T1000 (cell line): ENCODE measurements around the gene PSTPIP1.

ENCODE experiments used
- DNase-seq: peaks from one replicate; lab custom pipeline; 2025; ENCODE audit warnings: mixed read lengths; lab: John Stamatoyannopoulos, UW

The PSTPIP1 gene

GRCh38 chr15:77070180-77070494 is 75.2 kb downstream of the PSTPIP1 start:
- no peak for DNase-seq

DNA sequence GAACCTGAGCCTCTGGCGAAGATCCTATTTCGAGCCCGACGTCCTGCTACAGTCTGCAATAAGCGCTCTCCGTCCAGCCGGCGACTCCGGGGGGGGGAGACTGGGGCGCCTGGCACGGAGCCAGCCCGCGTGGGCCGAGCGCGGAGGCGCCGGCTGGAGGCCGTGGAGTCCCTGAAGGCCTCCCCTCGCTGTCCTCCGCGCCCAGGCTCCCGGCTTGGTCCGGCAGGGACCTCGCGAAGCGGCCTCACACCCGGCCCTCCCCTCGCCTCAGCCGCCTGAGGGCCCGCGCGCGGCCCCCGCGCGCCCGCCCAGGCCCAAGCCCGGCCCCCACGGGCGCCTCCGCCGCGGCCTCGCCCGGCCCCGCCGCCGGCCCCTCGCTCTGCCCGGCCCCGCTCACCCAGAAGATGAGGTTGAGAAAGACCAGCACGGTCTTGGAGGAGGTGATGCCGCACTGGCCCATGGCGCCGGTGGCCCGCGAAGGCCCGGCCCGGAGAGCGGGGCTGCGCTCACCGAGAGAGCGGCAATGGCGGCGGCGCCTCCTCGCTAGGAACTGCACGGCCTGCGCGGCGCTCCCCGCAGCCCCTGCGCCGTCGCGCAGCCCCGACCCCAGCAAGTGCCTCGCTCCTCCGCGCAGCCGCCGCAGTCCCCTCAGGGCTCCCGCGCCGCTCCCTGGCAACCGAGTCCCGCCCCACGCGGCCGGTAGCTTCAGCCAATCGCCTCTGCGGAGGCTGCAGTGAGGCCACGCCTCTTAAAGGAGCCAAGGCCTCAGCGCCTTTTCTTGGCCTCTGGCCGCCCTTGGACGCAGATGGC is 75.8 kb downstream of the PSTPIP1 start, which contains the start of gene TSPAN3:
TSS of gene TSPAN3 (minus strand) at position 615 of the 810 bp plus-strand sequence. CDS start at position 460, 155 bp downstream.
- peak; percentile 85 for DNase-seq

DNA sequence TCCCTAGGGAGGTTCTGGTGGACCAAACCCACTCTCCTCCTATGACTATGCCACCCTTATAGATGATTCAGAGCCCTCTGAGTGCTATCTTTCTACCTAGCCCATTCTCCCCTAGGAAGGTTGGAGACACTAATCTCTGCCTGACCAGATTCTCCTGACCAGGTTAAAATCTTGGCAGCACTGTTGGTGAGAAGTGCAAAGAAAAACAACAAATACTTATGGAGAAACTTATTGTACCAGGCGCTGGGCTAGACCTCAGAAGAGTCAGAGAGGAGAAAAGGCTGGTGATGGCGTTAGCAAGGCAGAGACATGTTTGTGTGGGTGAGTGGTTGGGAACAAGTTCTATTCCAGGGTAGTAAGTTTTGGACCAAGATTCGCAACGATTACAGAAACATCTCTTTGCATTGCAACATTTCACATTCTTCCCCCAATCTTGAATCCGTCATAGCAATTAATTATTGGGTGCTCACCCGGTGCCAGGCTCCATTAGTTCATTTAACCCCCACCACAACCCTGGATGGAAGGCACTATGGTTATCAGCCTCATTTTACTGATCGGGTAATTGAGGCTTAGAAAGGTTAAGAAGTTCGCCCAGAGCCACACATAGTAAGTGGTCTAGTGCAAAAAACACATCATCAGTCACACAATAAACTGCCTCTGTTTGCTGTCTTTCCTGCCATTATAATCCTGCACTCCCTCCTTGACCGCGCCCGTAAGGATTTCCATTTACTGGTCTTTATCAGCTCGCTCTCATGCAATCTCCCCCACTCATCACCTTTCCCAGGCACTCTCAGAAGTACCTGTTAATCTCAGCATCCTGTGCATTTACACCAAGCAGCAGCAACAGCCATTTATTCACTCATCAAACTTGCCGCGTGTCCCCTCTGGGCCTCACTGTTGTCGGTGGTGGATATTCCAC is 76.6 kb downstream of the PSTPIP1 start:
- no peak for DNase-seq

DNA sequence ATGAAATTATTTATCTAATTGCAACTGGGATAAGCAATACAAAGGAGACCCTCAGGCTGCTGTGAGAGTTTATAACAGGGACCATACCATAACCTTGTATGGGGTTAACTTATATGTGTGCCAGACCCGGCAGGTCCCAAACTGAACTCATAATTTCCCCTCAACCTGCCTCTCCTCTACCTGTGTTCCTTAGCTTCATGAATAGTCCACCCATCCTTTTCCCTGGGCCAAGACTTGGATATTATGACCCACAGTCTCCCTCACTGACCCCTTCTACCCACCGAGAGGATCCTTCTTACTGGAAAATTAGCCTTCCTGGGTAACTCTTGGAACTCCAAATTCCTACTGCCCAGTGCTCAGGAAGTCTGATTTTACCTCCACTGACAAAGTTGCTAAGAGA is 79.4 kb downstream of the PSTPIP1 start:
- no peak for DNase-seq

DNA sequence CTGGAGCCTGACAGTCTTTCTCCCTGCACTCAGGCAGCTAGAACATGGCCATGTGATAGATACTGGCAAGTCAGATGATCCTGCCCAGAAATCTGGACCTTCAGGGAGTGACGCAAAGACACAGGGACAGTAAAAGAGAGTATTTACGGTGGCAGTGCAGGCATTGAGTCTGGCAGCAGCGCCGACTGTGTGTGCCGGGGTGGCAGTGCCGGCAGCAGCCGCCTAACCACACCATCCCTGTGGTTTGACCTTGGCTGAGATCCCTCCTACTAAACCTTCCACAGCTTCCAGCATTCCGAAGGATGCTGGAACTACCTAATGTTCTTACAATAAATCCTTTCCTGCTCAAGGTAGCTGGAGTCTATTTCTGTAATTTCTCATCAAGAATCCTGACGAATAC is 80.6 kb downstream of the PSTPIP1 start:
- no peak for DNase-seq

- DNase-seq = no peak
Observed at GRCh38 chr15:77076323-77076915, 81.5 kb downstream of the PSTPIP1 start.

DNA sequence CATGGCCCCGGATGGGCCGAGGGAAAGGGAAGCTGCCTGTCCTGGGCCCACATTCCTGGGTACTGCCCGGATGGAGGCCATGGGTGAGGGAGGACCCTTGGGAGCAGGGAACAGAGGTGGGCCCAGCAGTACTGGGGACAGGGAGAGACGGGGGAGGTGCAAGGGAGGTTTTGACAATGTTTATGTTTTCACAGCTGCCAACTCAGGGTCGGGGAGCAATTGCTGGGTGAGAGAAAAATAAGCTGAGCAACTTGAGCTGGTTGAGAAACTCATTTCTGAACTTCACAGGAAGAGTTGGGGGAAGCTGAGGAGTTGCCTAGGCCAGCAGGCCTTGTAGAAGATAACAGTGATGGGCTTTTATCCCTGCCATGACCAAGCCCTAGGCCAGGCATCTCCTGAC is 87.0 kb downstream of the PSTPIP1 start:
- no peak for DNase-seq

- no peak for DNase-seq
Observed at GRCh38 chr15:77083381-77084160, 88.6 kb downstream of the PSTPIP1 start.

DNA sequence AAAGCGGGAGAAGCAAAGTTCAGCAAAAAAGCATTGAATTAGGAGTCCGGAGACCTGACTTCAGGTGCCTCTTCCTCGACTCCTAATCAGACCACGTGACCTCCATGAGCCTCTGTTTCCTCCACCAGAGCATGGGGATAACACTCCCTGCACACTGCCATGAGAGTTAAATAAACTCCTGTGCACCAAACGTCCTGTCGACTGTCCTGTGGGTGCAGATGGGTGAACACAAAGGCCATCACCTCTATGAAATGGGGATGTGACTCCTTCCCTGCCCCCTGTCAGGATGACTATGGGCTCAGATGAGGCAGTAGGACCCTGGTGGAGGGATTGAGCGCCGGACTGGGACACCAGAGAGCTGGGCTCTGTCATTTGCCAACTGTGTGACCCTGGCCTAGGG is 89.5 kb downstream of the PSTPIP1 start:
- no peak for DNase-seq

DNA sequence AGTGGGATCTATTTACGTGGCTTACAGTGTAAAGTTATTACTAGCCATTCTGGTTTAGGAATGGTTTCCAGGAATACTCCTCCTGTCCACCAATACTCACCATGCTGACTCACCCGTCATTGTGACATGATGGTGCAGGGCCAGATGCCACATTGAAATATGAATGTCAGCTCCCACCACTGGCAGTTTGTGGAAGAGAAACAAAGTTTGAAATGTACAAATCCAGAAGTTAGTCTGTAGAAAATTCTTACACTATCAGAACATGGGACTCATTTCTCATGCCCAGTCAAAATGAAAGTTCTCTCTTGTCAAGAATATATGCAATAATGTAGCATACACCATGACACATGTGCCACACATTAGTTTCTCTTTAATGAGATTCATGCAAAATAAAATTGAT is 90.4 kb downstream of the PSTPIP1 start:
- DNase-seq = no peak
